Measurements from ENCODE around the gene CFAP20.

The CFAP20 gene

GRCh38 chr16:58109881-58110280 lies 19.3 kb downstream of the CFAP20 start:
- TF ChIP-seq MAX (IDR thresholded peaks at IDR 0.05) (no peak), CEBPB (IDR thresholded peaks at IDR 0.05) (no peak), RAD21 (IDR thresholded peaks at IDR 0.05; ENCODE audit: low read depth) (no peak), TCF12 (IDR thresholded peaks at IDR 0.05; ENCODE audit: low read depth) (no peak), YY1 (IDR thresholded peaks at IDR 0.05; ENCODE audit: low read depth) (no peak), TEAD4 (IDR thresholded peaks at IDR 0.05) (no peak), TAF1 (IDR thresholded peaks at IDR 0.05; ENCODE audit: low read depth) (no peak)

GRCh38 chr16:58109330-58109729 lies 19.9 kb downstream of the CFAP20 start:
- TF ChIP-seq REST (IDR thresholded peaks at IDR 0.05; ENCODE audit: low read depth), result no peak
- no peak for TF ChIP-seq TCF12 (IDR thresholded peaks at IDR 0.05; ENCODE audit: low read depth)
- no peak for TF ChIP-seq NFIC (IDR thresholded peaks at IDR 0.05)
- TF ChIP-seq EP300 (IDR thresholded peaks at IDR 0.05; ENCODE audit: borderline replicate concordance), result no peak
- no peak for TF ChIP-seq CREB1 (IDR thresholded peaks at IDR 0.05; ENCODE audit: low read depth)
- TF ChIP-seq FOXM1 (IDR thresholded peaks at IDR 0.05; ENCODE audit: borderline replicate concordance, low read depth), result no peak
- no peak for TF ChIP-seq ZBTB7A (IDR thresholded peaks at IDR 0.05; ENCODE audit: low read depth)
- TF ChIP-seq EGR1 (IDR thresholded peaks at IDR 0.05), result no peak

- TF ChIP-seq USF1 (IDR thresholded peaks at IDR 0.05) (no peak), RAD21 (IDR thresholded peaks at IDR 0.05; ENCODE audit: low read depth) (no peak), TCF12 (IDR thresholded peaks at IDR 0.05; ENCODE audit: low read depth) (no peak), EGR1 (IDR thresholded peaks at IDR 0.05) (no peak), CREB1 (IDR thresholded peaks at IDR 0.05; ENCODE audit: low read depth) (no peak), YY1 (IDR thresholded peaks at IDR 0.05; ENCODE audit: low read depth) (no peak), FOXM1 (IDR thresholded peaks at IDR 0.05; ENCODE audit: borderline replicate concordance, low read depth) (no peak), REST (IDR thresholded peaks at IDR 0.05; ENCODE audit: low read depth) (no peak), EP300 (IDR thresholded peaks at IDR 0.05; ENCODE audit: borderline replicate concordance) (no peak), NFIC (IDR thresholded peaks at IDR 0.05) (no peak), MAX (IDR thresholded peaks at IDR 0.05) (no peak), TAF1 (IDR thresholded peaks at IDR 0.05; ENCODE audit: low read depth) (no peak), CEBPB (IDR thresholded peaks at IDR 0.05) (no peak), TEAD4 (IDR thresholded peaks at IDR 0.05) (no peak), ZBTB7A (IDR thresholded peaks at IDR 0.05; ENCODE audit: low read depth) (no peak)
These were observed 21.5 kb downstream of the CFAP20 start for GRCh38 chr16:58107709-58108108.

GRCh38 chr16:58107228-58107627 lies 22.0 kb downstream of the CFAP20 start:
- TF ChIP-seq MAX (IDR thresholded peaks at IDR 0.05) (no peak), REST (IDR thresholded peaks at IDR 0.05; ENCODE audit: low read depth) (no peak), YY1 (IDR thresholded peaks at IDR 0.05; ENCODE audit: low read depth) (no peak), CREB1 (IDR thresholded peaks at IDR 0.05; ENCODE audit: low read depth) (no peak), TCF12 (IDR thresholded peaks at IDR 0.05; ENCODE audit: low read depth) (no peak), EGR1 (IDR thresholded peaks at IDR 0.05) (no peak), NFIC (IDR thresholded peaks at IDR 0.05) (no peak), FOXM1 (IDR thresholded peaks at IDR 0.05; ENCODE audit: borderline replicate concordance, low read depth) (no peak), TEAD4 (IDR thresholded peaks at IDR 0.05) (no peak), RAD21 (IDR thresholded peaks at IDR 0.05; ENCODE audit: low read depth) (no peak), ZBTB7A (IDR thresholded peaks at IDR 0.05; ENCODE audit: low read depth) (no peak), TAF1 (IDR thresholded peaks at IDR 0.05; ENCODE audit: low read depth) (no peak), USF1 (IDR thresholded peaks at IDR 0.05) (no peak)

Data from Ishikawa (cell line).